ENCODE data around the gene EPHB3. TPM values are rescaled to one million over a fixed set of nuclear protein-coding genes. Genes with fewer than 3 reads are reported as not detected.

Gene EPHB3
- total RNA-seq, 1 donor from 2014 or later = 17.2 TPM

DNA sequence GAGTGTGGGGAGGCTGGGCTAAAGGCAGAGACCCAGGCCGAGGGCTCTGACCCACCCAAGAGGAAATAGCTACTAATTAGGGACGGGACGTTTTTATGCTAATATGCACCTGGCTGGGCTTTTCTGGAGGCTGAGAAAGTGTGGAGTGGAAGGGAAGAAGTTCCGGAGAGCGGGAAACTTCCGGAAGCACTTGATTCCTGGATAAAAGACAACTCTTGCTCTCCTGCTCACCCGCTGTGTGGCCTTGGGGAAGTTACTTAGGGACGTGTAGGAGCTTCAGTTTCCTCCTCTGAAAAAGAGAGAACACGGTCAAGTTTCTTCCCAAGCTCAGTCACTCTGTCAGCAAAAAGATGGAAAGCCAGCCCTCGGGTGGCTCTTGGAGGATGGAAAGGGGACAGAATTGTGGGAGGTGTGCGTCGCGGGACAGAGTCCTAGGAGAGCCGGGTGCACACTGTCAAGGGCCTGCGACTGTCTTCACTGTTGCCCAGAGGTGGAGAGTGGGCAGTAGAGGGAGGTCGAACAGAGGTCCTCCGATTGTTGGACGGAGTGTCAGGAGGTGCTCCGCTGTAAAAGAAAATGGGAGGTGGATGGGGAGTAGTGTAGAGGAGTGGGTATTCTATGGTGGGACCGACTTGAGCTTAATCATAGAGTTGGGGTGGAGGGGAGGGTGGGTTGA lies 43.2 kb downstream of the EPHB3 start:
- peaks cover 44% of the 10 kb centered on the region for H3K27me3 ChIP-seq (ENCODE audit: insufficient read depth, low read length)
- H3K36me3 ChIP-seq (ENCODE audit: insufficient read depth, low read length) = no peaks in the 10 kb centered on the region
- no peak overlapping the region for H3K27ac Mint-ChIP-seq (ENCODE audit: unreplicated experiment)
- H3K9me3 Mint-ChIP-seq (ENCODE audit: unreplicated experiment) = no peaks in the 10 kb centered on the region
- H3K27me3 Mint-ChIP-seq (ENCODE audit: low read depth, unreplicated experiment) = peaks cover 52% of the 10 kb centered on the region
- H3K4me3 Mint-ChIP-seq (ENCODE audit: unreplicated experiment) = peak overlapping the region; percentile 71
- peaks cover 27% of the 10 kb centered on the region for H3K4me1 Mint-ChIP-seq (ENCODE audit: low read depth, unreplicated experiment)
- peak overlapping the region; percentile 76 for H3K4me2 ChIP-seq (ENCODE audit: low read length)
- TF ChIP-seq, protein P1, sequence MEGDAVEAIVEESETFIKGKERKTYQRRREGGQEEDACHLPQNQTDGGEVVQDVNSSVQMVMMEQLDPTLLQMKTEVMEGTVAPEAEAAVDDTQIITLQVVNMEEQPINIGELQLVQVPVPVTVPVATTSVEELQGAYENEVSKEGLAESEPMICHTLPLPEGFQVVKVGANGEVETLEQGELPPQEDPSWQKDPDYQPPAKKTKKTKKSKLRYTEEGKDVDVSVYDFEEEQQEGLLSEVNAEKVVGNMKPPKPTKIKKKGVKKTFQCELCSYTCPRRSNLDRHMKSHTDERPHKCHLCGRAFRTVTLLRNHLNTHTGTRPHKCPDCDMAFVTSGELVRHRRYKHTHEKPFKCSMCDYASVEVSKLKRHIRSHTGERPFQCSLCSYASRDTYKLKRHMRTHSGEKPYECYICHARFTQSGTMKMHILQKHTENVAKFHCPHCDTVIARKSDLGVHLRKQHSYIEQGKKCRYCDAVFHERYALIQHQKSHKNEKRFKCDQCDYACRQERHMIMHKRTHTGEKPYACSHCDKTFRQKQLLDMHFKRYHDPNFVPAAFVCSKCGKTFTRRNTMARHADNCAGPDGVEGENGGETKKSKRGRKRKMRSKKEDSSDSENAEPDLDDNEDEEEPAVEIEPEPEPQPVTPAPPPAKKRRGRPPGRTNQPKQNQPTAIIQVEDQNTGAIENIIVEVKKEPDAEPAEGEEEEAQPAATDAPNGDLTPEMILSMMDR (IDR thresholded peaks at IDR 0.05; ENCODE audit: insufficient read depth, low read depth, low read length) = no peak
- no peak for TF ChIP-seq EZH2 (IDR thresholded peaks at IDR 0.05; ENCODE audit: insufficient read depth, low read length)
- peaks cover 16% of the 10 kb centered on the region for H3K4me1 ChIP-seq (ENCODE audit: insufficient read depth, low read length)
- H3K9me3 ChIP-seq (ENCODE audit: insufficient read depth, low read depth, low read length) = no peaks in the 10 kb centered on the region
- no peak overlapping the region for H3K9ac ChIP-seq (ENCODE audit: low read length)
- FAIRE-seq (no peak), DNase-seq (ENCODE audit: low read depth) (no peak)
- no peaks in the 10 kb centered on the region for H3K79me2 ChIP-seq (ENCODE audit: insufficient read depth, low read length)
- no peaks in the 10 kb centered on the region for H3K36me3 Mint-ChIP-seq (ENCODE audit: low read depth, unreplicated experiment)
- H2AFZ ChIP-seq (ENCODE audit: low read depth, low read length) = no peak overlapping the region
- H3K4me3 ChIP-seq (ENCODE audit: insufficient read depth, low read depth, low read length) = no peak overlapping the region
- peaks cover 6% of the 10 kb centered on the region for H4K20me1 ChIP-seq (ENCODE audit: insufficient read depth, low read length)
- H3K27ac ChIP-seq (ENCODE audit: low read depth, low read length) = no peak overlapping the region

DNA sequence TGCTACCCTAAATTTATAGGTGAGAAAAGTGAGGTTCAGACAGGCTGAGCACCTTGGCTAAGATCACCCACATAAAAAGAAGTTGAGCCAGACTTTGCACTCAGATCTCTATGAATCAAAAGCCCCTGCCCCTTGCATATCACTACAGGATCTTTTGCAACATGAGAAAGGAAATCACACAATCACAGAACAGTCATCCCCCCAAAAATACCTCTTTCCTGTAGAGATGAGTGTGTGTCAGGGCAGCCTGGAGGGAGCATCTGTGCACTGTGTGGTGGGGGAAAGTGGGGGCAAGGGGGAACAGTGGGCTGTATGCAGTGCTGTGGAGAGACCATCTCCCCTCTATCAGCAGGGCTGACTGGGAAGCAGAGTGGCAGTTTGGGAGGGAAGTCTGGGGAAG lies 46.6 kb downstream of the EPHB3 start:
- Mint-ChIP-seq H3K27ac (ENCODE audit: unreplicated experiment) (no peak overlapping the region), H3K27me3 (ENCODE audit: low read depth, unreplicated experiment) (peaks cover 45% of the 10 kb centered on the region), H3K4me1 (ENCODE audit: low read depth, unreplicated experiment) (peaks cover 18% of the 10 kb centered on the region), H3K36me3 (ENCODE audit: low read depth, unreplicated experiment) (no peaks in the 10 kb centered on the region), H3K9me3 (ENCODE audit: unreplicated experiment) (no peaks in the 10 kb centered on the region), H3K4me3 (ENCODE audit: unreplicated experiment) (no peak overlapping the region)
- Histone ChIP-seq H3K4me2 (ENCODE audit: low read length) (no peak overlapping the region), H3K9ac (ENCODE audit: low read length) (no peak overlapping the region), H3K9me3 (ENCODE audit: insufficient read depth, low read depth, low read length) (no peaks in the 10 kb centered on the region), H3K36me3 (ENCODE audit: insufficient read depth, low read length) (no peaks in the 10 kb centered on the region), H3K27me3 (ENCODE audit: insufficient read depth, low read length) (peaks cover 19% of the 10 kb centered on the region), H2AFZ (ENCODE audit: low read depth, low read length) (no peak overlapping the region), H3K4me1 (ENCODE audit: insufficient read depth, low read length) (peaks cover 5% of the 10 kb centered on the region), H3K4me3 (ENCODE audit: insufficient read depth, low read depth, low read length) (no peak overlapping the region), H3K27ac (ENCODE audit: low read depth, low read length) (no peak overlapping the region), H3K79me2 (ENCODE audit: insufficient read depth, low read length) (no peaks in the 10 kb centered on the region), H4K20me1 (ENCODE audit: insufficient read depth, low read length) (no peaks in the 10 kb centered on the region)
- FAIRE-seq (no peak), DNase-seq (ENCODE audit: low read depth) (no peak)
- TF ChIP-seq EZH2 (IDR thresholded peaks at IDR 0.05; ENCODE audit: insufficient read depth, low read length) = no peak
- TF ChIP-seq, protein P1 (IDR thresholded peaks at IDR 0.05; ENCODE audit: insufficient read depth, low read depth, low read length) = no peak
